Testis (tissue), 3 donors: ENCODE results near the gene COL7A1. TPM values are rescaled to one million over a fixed set of nuclear protein-coding genes. Genes with fewer than 3 reads are reported as not detected.
A peak's percentile ranks its signal among the peaks of the same experiment; 100 is the strongest.
"Not testable (repeated sequence)": the region's sequence is repeated elsewhere in the genome, so short reads cannot be mapped to it uniquely, and the experiment has no call there.

Experiments used
- DNase-seq: peaks from one replicate; pipeline ENCODE4 v3.0.0-alpha.2; 2019
- H3K27ac ChIP-seq, 2 donors: fragments of 200-600 bp; sonication (generic); one replicate each; pipeline ENCODE4 v1.5.1; 2019
- H3K27me3 ChIP-seq: fragments of 200-600 bp; sonication (generic); one replicate; pipeline ENCODE4 v1.5.1; 2019
- H3K36me3 ChIP-seq: fragments of 200-600 bp; sonication (generic); one replicate; pipeline ENCODE4 v1.5.1; 2017; ENCODE audit warnings: low read depth; ENCODE audit errors: missing control alignments
- H3K4me1 ChIP-seq: fragments of 200-600 bp; sonication (generic); one replicate; pipeline ENCODE4 v1.5.1; 2019
- H3K4me3 ChIP-seq, 2 donors: fragments of 200-600 bp; sonication (generic); one replicate each; pipeline ENCODE4 v1.5.1; 2017 to 2019
- H3K9me3 ChIP-seq: fragments of 200-600 bp; sonication (generic); one replicate; pipeline ENCODE4 v1.5.1; 2017
- CTCF ChIP-seq, 3 experiments: fragments of 450-650 bp in 2 of 3; fragments of 200-600 bp in 1 of 3; sonication (generic) in 1 of 3; IDR thresholded peaks; one replicate each; pipeline ENCODE4 v1.5.1; 2016 to 2019; ENCODE audit warnings: antibody characterized with exemption in 3 of 3, mild to moderate bottlenecking in 2 of 3, moderate library complexity in 1 of 3
- POLR2A ChIP-seq: fragments of 450-650 bp; IDR thresholded peaks from one replicate; pipeline ENCODE4 v1.6.1; 2017; ENCODE audit warnings: antibody characterized with exemption, mild to moderate bottlenecking, moderate library complexity
- WGBS, 2 donors: methylation state at CpG; one replicate each; pipeline ENCODE4 v1.1.5; 2018; 5-methylcytosine and 5-hydroxymethylcytosine counted together
- intact Hi-C: fragments of 100-400 bp; cut with DNase I; formaldehyde crosslinking; loops from one replicate; pipeline ENCODE4 v1.15.1; 2023; ENCODE audit warnings: low total_unique reads
- polyA plus RNA-seq: library from polyadenylated mRNA; stranded (reverse); fragments of 350-450 nt; fragmentation: Illumina TruSeq; extraction: RNeasy Lipid Tissue Mini Kit (QIAGEN cat#74804); gene quantifications from one replicate; pipeline ENCODE4 v1.2.3, GENCODE V29; 2014; ENCODE audit warnings: low read depth, low replicate concordance; ENCODE audit not compliant: insufficient read depth
- total RNA-seq, 2 donors: library from RNA; depleted of rRNA; stranded (reverse); fragments of >200 nt; gene quantifications; one replicate each; pipeline ENCODE4 v1.2.3, GENCODE V29; 2016

The COL7A1 gene
- total and polyA plus RNA-seq, 3 donors from 2014 or later: 19.9 to 39.1 (median 34.1) TPM

- TF ChIP-seq CTCF (IDR thresholded peaks at IDR 0.05): no peak
- no peak for TF ChIP-seq POLR2A
- Histone ChIP-seq H3K36me3 (no peaks in the 10 kb centered on the region), H3K27me3 (no peaks in the 10 kb centered on the region), H3K4me1 (peaks cover 15% of the 10 kb centered on the region), H3K4me3 (no peak overlapping the region), H3K9me3 (no peaks in the 10 kb centered on the region), H3K27ac (no peak overlapping the region)
- WGBS, 2 donors: 87 to 91% methylated on average over 5 of the region's 5 CpGs
- no peak for DNase-seq
- intact Hi-C loops: no loop called here
Measured at GRCh38 chr3:48553361-48553760, 41.8 kb downstream of the COL7A1 start.

- Histone ChIP-seq H3K27ac (no peak overlapping the region), H3K4me3 (no peak overlapping the region), H3K4me1 (peaks cover 12% of the 10 kb centered on the region), H3K9me3 (no peaks in the 10 kb centered on the region), H3K27me3 (no peaks in the 10 kb centered on the region), H3K36me3 (no peaks in the 10 kb centered on the region)
- WGBS, 2 donors: 64 to 86% methylated on average over 7 to 14 of the region's 14 CpGs
- intact Hi-C loops: no loop called here
- TF ChIP-seq POLR2A: no peak
- no peak for TF ChIP-seq CTCF (IDR thresholded peaks at IDR 0.05)
- no peak for DNase-seq
Measured at GRCh38 chr3:48552111-48552951, 42.8 kb downstream of the COL7A1 start.

GRCh38 chr3:48551651-48552050, 43.5 kb downstream of the COL7A1 start:
- H3K27me3 ChIP-seq, H3K9me3 ChIP-seq, H3K36me3 ChIP-seq, H3K4me1 ChIP-seq, intact Hi-C loops, H3K27ac ChIP-seq, H3K4me3 ChIP-seq, DNase-seq: not testable (repeated sequence)
- 87 to 90% methylated on average over 7 of the region's 7 CpGs for WGBS, 2 donors

- no peaks in the 10 kb centered on the region for H3K36me3 ChIP-seq
- H3K4me1 ChIP-seq: peaks cover 4% of the 10 kb centered on the region
- no peak overlapping the region for H3K27ac ChIP-seq
- peak; percentile 85 for DNase-seq
- TF ChIP-seq POLR2A (no peak), CTCF (IDR thresholded peaks at IDR 0.05) (peak; percentile 87 to 91 (median 90))
- H3K4me3 ChIP-seq: no peak overlapping the region
- intact Hi-C loops: loop anchor here (5.0 kb wide), 1 partner anchor 92 kb away; no protein-coding TSS in a partner anchor
- 72% methylated on average over 8 to 10 of the region's 10 CpGs for WGBS, 2 donors
- H3K9me3 ChIP-seq: no peaks in the 10 kb centered on the region
- no peaks in the 10 kb centered on the region for H3K27me3 ChIP-seq
Measured at GRCh38 chr3:48548729-48549705, 46.1 kb downstream of the COL7A1 start.

GRCh38 chr3:48548126-48548525, 47.0 kb downstream of the COL7A1 start:
- Histone ChIP-seq H3K4me1 (peaks cover 4% of the 10 kb centered on the region), H3K4me3 (no peak overlapping the region), H3K9me3 (no peaks in the 10 kb centered on the region), H3K36me3 (no peaks in the 10 kb centered on the region), H3K27ac (no peak overlapping the region), H3K27me3 (no peaks in the 10 kb centered on the region)
- TF ChIP-seq POLR2A (no peak), CTCF (IDR thresholded peaks at IDR 0.05) (no peak)
- WGBS, 2 donors: 69 to 75% methylated on average over 4 to 5 of the region's 5 CpGs
- no peak for DNase-seq
- intact Hi-C loops: loop anchor here (5.0 kb wide), 1 partner anchor 91 kb away; no protein-coding TSS in a partner anchor
